Middle frontal gyrus (tissue), 1 donor: ENCODE measurements around the gene USP17L11.
"Not testable (repeated sequence)": the region's sequence is repeated elsewhere in the genome, so short reads cannot be mapped to it uniquely, and the experiment has no call there.

Source experiments
- DNase-seq: peaks from one replicate; pipeline ENCODE4 v3.0.0-alpha.2; 2015; ENCODE audit warnings: low spot score; ENCODE audit errors: extremely low spot score

The USP17L11 gene, protein sequence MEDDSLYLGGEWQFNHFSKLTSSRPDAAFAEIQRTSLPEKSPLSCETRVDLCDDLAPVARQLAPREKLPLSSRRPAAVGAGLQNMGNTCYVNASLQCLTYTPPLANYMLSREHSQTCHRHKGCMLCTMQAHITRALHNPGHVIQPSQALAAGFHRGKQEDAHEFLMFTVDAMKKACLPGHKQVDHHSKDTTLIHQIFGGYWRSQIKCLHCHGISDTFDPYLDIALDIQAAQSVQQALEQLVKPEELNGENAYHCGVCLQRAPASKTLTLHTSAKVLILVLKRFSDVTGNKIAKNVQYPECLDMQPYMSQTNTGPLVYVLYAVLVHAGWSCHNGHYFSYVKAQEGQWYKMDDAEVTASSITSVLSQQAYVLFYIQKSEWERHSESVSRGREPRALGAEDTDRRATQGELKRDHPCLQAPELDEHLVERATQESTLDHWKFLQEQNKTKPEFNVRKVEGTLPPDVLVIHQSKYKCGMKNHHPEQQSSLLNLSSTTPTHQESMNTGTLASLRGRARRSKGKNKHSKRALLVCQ

GRCh38 chr4:9215105-9215504 lies at the start of gene USP17L11:
Gene USP17L11, plus strand, starts transcription at chr4:9215405. Its CDS starts 0 bp downstream, at chr4:9215405.
- DNase-seq: not testable (repeated sequence)

- not testable (repeated sequence) for DNase-seq
Observed at GRCh38 chr4:9165990-9166389, 49.2 kb upstream of the USP17L11 start.

DNA sequence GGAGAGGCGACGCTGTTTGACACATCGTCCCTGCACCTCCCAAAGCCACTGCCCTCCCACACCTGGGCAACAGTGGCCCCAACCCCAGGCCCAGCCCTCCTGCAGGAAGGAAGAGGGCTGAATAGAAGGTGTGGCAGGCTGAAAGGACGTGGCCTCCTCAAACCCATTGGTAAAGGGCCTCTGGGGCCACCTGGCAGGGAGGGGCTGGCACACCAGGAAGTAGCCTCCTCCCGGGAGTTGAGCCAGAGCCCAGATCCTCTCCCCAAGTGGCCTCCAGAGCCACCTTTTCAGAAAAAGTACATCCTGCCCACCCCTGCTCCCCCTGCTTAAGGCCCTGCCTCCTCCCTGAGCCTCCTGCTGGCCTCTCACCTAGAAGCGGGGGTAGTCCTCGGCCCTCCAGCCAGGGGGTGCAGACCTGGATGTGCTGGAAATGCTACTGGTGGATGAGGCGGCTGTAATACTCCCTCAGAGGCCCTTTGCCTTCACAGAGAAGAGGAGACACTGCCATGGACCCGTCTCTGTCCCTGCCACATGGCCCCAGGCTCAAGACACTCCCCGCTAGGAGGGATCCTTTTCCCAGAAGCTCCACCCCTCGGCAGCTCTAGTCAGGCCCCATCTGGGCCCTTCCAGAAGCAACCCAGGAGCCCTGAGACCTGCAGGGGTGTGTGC lies 45.3 kb upstream of the USP17L11 start, which contains the start of gene FAM90A26:
Gene FAM90A26 (plus strand): TSS at position 619 of the 669 bp plus-strand sequence. CDS start 2,764 bp downstream, outside the sequence.
- not testable (repeated sequence) for DNase-seq

DNA sequence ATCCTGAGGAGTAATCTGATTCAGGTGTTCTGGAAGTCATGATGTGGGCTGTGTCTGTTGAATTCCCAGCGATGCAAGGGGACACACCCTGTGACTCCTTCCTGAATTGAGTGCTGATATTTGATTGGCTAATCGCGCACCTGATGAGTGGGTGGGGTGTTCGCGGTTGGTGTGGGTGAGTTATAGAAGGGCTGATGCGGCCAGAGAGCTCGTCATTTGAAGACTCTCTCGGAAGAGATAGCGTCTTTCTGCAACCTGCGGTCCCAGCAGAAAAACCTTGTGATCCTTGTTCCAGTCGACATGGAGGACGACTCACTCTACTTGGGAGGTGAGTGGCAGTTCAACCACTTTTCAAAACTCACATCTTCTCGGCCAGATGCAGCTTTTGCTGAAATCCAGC lies 4.8 kb upstream of the USP17L11 start, which contains the start of gene USP17L10:
Gene USP17L10 (plus strand): TSS at position 301 of the 400 bp plus-strand sequence. CDS start 0 bp downstream, at position 301.
- DNase-seq: not testable (repeated sequence)

GRCh38 chr4:9214701-9215100 lies 504 bp upstream of the USP17L11 start:
- not testable (repeated sequence) for DNase-seq

- not testable (repeated sequence) for DNase-seq
Observed at GRCh38 chr4:9219852-9220251, 4.6 kb downstream of the USP17L11 start, which contains the start of gene USP17L12. Gene USP17L12, plus strand, starts transcription at chr4:9220152. Its CDS starts 0 bp downstream, at chr4:9220152.

DNA sequence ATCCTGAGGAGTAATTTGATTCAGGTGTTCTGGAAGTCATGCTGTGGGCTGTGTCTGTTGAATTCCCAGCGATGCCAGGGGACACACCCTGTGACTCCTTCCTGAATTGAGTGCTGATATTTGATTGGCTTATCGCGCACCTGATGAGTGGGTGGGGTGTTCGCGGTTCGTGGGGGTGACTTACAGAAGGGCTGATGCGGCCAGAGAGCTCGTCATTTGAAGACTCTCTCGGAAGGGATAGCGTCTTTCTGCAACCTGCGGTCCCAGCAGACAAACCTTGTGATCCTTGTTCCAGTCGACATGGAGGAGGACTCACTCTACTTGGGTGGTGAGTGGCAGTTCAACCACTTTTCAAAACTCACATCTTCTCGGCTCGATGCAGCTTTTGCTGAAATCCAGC lies 9.4 kb downstream of the USP17L11 start, which contains the start of gene USP17L13:
Gene USP17L13 (plus strand): TSS at position 301 of the 400 bp plus-strand sequence. CDS start 0 bp downstream, at position 301.
- not testable (repeated sequence) for DNase-seq

DNA sequence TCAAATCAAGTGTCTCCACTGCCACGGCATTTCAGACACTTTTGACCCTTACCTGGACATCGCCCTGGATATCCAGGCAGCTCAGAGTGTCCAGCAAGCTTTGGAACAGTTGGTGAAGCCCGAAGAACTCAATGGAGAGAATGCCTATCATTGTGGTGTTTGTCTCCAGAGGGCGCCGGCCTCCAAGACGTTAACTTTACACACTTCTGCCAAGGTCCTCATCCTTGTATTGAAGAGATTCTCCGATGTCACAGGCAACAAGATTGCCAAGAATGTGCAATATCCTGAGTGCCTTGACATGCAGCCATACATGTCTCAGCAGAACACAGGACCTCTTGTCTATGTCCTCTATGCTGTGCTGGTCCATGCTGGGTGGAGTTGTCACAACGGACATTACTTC lies 15.0 kb downstream of the USP17L11 start:
- DNase-seq: not testable (repeated sequence)

GRCh38 chr4:9234085-9234484 lies 18.9 kb downstream of the USP17L11 start, which contains the start of gene USP17L15:
Gene USP17L15, plus strand, starts transcription at chr4:9234385. Its CDS starts 0 bp downstream, at chr4:9234385.
- DNase-seq: not testable (repeated sequence)

DNA sequence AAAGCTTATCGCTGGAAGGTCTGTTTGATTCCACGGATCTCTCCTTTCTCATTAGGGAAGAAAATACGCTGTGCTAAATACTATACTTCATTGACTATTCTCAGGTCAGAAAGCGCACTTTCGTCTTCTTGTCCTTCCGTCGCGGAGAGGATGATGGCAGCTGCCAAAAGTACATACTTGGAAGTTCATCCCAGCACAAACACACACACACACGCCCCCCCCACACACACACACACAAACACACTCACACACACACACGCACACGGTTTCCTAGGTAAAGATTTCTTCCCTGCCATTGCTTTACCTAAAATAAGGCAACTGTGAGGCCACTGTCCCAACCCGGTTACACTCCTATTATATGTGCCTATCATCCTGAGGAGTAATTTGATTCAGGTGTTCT lies 23.3 kb downstream of the USP17L11 start:
- DNase-seq: not testable (repeated sequence)

DNA sequence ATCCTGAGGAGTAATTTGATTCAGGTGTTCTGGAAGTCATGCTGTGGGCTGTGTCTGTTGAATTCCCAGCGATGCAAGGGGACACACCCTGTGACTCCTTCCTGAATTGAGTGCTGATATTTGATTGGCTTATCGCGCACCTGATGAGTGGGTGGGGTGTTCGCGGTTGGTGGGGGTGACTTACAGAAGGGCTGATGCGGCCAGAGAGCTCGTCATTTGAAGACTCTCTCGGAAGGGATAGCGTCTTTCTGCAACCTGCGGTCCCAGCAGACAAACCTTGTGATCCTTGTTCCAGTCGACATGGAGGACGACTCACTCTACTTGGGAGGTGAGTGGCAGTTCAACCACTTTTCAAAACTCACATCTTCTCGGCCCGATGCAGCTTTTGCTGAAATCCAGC lies 28.4 kb downstream of the USP17L11 start, which contains the start of gene USP17L17:
Gene USP17L17 (plus strand): TSS at position 301 of the 400 bp plus-strand sequence. CDS start 0 bp downstream, at position 301.
- not testable (repeated sequence) for DNase-seq

GRCh38 chr4:9247953-9248680 lies 32.9 kb downstream of the USP17L11 start, which contains the start of gene USP17L18:
Gene USP17L18, plus strand, starts transcription at chr4:9248630. Its CDS starts 0 bp downstream, at chr4:9248630.
- not testable (repeated sequence) for DNase-seq

GRCh38 chr4:9253078-9253477 lies 37.9 kb downstream of the USP17L11 start, which contains the start of gene USP17L19:
Gene USP17L19, plus strand, starts transcription at chr4:9253378. Its CDS starts 0 bp downstream, at chr4:9253378.
- DNase-seq: not testable (repeated sequence)

- DNase-seq: not testable (repeated sequence)
Observed at GRCh38 chr4:9257824-9258223, 42.6 kb downstream of the USP17L11 start, which contains the start of gene USP17L20. Gene USP17L20, plus strand, starts transcription at chr4:9258124. Its CDS starts 0 bp downstream, at chr4:9258124.

GRCh38 chr4:9262572-9262971 lies 47.4 kb downstream of the USP17L11 start, which contains the start of gene USP17L21:
Gene USP17L21, plus strand, starts transcription at chr4:9262872. Its CDS starts 0 bp downstream, at chr4:9262872.
- not testable (repeated sequence) for DNase-seq
